Epidermal melanocyte (primary cell): Measurements from ENCODE around the gene CYSLTR1.
"Not testable (repeated sequence)": the region's sequence is repeated elsewhere in the genome, so short reads cannot be mapped to it uniquely, and the experiment has no call there.

Experiments used
- DNase-seq: peaks from one replicate; pipeline ENCODE4 v3.0.0; 2011; ENCODE audit warnings: low spot score; ENCODE audit not compliant: insufficient read length

CYSLTR1 gene

GRCh38 chrX:78226047-78226446, 101.4 kb downstream of the CYSLTR1 start:
- DNase-seq = not testable (repeated sequence)
